HG03469 (cell line): ENCODE measurements around the gene AGXT.

ENCODE experiments used
- ATAC-seq: cut with Tn5 transposase; IDR thresholded peaks from one replicate; pipeline ENCODE4 v1.9.1; 2021; ENCODE audit warnings: mild to moderate bottlenecking, moderate library complexity, moderate number of reproducible peaks; ENCODE audit not compliant: unreplicated experiment

Gene AGXT

GRCh38 chr2:240865391-240865790, 3.2 kb upstream of the AGXT start:
- no peak for ATAC-seq

GRCh38 chr2:240869109-240869955, 708 bp downstream of the AGXT start:
- no peak for ATAC-seq

DNA sequence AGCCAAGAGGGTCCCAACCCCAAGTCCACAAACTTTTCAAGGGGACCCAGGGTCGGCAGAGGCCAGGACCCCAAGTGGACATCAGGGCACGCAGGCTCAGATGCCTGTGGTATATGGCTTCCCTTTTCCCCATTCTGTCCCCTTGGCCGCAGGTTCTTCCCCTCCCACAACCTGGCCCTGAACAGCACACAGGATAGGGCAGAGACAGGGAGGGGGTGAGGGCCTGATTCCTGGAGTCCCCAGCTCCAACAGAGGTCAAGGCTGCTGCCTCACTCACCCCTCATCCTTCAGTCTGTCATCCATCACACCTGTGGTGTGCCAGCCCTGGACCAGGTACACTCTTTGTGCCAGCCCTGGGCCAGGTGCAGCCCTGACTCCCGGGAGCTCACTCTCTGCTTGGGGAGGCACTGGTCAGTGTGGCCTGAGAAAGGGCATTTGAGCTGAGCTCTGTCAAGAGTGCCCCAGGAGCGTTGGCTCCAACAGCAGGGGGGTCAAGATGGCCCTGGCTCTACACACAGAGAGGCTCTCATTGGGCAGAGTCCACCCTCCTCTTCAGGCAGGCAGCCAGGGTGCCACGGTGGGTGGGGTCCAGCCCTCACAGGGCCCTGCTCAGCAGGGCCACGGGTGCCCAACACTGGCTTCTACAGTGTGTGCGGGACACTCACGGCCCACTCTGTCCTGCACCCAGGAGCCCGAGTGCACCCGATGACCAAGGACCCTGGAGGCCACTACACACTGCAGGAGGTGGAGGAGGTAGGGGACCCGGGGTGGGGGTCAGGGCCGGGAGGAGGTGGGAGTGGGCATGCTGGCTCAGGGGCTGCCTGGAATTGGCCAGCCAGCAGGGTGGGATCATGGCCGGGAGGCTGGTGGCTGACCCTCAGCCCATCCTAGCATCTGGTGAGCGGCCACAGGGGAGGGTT, 1.6 kb downstream of the AGXT start:
- no peak for ATAC-seq

GRCh38 chr2:240871071-240871958, 2.7 kb downstream of the AGXT start:
- no peak for ATAC-seq

DNA sequence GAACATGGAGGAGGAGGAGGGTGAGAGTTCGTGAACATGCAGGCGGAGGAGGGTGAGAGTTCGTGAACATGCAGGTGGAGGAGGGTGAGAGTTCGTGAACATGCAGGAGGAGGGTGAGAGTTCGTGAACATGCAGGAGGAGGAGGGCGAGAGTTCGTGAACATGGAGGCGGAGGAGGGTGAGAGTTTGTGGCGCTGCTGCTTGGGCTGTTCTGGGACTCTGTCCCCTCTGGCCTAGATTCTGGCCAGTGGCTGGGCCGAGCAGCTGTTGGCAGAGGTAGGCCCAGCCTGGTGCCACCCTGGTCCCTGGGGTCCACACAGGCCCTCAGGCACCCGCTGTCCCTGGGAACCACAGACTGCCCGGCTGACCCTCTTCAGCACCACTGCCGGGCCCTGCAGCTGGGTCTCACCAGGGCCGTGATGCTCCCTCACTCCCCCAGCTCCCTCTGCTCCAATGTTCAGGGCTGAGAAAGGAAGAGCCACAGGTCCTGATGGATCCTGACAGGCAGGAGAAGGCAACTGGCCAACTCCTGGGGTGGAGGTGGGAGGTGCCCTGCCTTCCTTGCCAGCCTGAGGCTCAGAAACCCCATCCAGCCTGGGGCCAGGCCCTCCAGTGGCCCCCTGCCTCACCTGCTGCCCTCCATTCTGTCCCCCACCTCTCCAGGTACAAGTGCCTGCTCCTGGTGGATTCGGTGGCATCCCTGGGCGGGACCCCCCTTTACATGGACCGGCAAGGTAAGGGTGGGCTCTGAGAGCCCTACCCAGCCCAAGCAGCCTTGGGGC, 3.9 kb downstream of the AGXT start:
- no peak for ATAC-seq

DNA sequence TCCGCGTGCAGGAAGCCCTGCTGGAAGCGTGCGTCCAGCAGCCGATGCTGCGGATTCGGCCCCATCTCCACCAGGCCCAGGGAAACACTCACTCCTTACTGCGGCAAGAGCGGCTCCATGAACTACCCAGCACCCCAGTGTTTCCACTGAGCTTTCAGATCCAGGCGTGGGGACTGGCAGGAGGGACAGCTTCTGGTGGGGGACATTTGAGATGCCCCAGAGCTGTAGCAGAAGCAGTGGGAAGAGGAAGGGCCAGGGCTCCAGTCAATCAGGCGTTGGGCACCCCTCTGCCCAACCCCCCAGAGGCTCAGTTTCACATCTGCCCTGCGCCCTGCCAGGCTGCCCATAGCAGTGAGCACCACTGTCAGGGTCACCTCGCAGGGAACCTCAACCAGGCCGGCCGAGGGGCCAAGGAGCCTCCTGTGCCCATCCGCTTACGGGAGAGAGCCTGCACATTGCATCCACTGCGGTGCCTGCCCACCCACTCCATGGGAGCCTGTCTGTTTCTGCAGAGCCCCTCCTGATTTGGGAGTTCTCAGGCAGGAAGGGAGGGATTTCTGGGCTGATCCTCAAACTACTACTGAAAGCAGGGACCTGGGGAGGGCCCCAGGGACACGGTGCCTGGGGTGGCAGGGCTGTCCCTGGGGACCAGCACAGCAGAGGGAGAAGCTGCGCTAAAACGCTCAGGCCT, 4.6 kb downstream of the AGXT start:
- no peak for ATAC-seq

GRCh38 chr2:240873805-240874714, 5.4 kb downstream of the AGXT start:
- no peak for ATAC-seq

DNA sequence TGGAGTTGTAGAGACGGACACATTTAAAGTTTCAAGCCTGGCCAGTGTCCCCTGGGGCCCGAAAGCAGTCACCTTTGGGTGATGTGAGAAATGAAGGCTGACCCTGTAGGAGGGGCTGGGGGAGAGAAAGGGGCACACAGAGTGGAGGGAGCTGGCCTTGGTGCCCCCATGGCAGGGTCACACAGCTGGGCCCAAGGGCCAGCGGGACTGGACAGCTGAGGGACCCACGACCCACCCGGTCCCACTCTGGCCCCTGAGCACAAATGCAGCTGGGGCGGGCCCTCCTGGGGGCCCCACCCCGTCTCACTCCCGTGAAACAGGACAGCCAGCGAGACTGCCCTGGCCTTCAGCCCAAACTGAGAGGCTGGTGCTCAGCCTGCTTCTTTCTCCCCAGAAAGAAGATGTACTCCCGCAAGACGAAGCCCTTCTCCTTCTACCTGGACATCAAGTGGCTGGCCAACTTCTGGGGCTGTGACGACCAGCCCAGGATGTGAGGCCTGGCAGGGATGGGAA, 6.1 kb downstream of the AGXT start:
- ATAC-seq = no peak

DNA sequence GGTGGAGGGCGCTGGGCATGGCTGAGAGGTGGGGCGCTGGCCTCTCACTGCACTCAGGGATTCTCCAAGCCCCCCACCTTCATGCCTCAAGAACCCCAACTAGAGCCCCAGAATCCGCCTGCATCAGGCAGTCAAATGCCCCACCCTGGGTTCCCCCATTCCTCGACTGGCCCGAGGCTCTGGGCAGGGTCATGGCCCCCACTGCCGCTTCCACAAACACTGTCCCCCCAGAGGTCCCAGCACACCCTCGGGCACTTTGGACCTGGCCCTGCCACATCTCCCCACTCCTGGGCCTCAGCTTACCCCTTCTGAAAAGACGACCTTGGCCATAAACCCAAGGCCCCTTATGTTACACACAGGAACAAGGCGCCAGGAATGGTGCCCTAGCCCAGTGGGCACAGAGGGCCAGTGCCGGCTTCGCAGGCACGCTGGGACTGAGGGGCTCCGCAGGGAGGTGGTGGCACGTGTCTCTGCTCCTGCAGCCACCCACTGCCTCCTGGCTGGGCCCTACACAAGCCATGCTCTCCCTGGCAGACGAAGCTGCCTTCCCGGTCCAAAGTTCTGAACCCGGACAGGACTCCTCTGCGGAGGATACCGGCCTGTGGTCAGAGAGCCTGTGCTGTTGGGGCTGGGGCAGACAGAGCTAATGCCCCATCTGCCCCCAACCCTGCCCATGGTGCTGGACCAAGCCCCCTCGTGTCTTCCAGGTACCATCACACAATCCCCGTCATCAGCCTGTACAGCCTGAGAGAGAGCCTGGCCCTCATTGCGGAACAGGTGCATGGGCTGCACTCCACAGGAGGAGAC, 6.8 kb downstream of the AGXT start:
- no peak for ATAC-seq

DNA sequence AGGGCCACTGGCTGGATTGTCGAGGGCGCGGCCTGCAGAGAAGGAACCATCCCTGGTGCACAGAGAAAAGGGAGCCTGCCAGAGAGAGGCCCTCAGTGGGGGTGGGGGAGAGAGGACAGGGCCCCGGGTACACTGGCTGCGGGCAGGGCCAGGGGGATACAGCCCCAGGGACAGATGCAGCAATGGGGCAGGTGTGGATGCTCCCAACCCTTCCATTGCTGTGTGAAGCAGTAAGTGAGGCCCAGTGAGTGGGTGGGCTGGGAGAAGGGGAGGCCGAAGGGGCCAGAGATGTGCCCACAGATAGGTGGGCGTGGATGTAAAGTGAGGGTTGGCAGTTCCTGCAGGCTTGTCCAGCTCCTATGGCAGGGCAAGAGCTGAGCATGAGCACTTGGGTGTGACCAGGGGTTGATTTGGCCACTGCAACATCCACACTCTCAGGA, 7.4 kb downstream of the AGXT start:
- ATAC-seq = no peak

DNA sequence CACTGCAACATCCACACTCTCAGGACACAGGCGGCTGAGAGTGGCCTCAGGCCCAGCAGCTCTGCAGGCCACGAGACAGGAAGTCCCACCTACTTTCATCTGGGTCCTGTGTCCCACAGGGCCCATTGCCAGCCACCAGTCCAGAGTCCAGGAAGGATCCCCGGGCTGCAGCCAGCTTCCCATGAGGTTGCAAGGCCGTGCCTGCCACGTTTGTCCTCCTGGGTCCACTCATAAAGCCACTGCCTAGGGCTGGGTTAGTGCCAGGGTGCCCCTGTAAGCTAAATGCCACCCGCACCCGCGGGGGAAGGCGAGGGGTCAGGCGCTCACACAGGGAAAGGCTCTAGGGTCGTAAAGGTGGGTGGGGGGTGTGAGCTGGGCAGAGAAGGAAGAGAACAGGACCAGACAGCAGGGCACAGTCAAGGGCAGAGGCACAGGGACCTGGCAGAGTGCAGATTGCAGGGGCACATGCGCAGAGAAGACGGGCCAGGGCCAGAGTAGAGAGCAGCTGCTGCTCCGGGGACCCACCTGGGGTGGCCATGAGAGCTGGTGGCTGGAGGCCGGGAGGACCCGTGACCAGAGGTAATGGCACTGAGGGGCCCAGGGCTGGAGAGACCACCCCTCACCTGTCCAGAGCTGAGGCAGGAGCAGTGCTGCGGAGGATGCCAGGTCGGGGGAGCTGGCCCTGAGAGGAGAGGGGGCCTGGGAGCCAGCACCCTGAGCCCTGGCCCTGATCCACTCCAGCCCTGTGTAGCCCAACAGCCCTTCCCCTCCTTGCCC, 8.0 kb downstream of the AGXT start:
- ATAC-seq = no peak

- no peak for ATAC-seq
These were observed 9.1 kb downstream of the AGXT start for GRCh38 chr2:240877460-240878340.

DNA sequence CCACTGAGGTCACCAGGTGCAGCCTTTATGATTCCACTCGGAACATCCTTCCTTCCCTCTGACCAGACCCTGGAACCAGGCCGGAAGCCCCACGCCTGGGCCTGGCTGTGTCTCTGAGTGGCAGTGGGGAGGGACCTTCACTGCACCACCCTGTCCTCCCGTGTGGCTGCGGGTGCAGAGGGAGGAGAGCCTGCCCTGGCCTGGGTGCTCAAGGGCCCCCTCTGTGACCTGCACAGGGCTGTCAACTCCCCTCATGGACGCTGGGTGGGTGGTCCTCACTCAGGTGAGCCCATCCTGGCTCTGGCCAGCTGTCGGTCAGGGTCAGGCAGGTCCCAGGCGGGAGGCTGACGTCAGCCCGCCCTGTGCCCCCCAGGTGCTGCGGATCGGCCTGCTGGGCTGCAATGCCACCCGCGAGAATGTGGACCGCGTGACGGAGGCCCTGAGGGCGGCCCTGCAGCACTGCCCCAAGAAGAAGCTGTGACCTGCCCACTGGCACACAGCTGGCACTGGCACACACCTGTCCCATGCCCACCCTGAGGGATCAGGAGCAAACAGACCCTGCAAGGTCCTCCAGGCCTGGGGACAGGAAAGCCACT, 9.8 kb downstream of the AGXT start:
- ATAC-seq = no peak

DNA sequence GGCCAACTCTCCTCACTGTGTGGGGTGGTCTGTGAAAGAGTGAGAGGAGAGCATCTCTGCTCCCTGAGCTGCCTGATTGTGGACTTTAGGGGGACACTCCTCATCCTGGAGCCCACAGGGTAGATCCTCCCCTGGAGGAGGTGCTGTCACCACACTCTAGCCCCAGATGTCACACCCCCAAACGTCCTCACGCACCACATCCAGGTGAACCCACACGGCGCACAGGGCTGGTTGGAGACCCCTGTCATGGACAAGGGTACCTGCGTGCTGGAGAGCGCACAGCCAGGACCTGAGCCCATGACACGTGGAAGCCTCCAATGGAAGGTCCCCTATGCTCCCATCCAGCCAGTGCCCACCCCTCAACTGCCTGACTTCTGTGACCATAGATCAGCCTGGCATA, 10.5 kb downstream of the AGXT start:
- no peak for ATAC-seq

DNA sequence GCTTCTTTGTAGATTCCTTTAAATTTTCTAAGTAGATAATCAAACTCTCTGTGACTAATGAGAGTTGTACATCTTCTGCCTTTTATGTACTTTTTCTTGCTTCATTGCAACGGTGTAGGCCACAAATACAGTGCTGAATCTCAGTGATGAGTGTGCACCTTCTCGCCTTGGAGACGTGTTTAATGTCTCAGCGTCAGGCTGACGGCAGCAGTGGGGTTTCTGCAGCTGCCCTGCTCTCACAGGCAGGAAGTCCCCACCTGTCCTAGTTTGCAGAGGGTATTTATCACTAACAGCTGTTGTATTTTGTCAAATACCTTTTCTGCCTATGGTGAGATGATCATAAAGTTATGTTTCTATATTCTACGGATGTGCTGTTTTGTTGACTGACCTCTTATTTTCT, 13.3 kb downstream of the AGXT start:
- no peak for ATAC-seq
